Adipocyte (in vitro differentiated cells): ENCODE results near the gene DOCK11.
A peak's percentile ranks its signal among the peaks of the same experiment; 100 is the strongest.
"Not testable (repeated sequence)": the region's sequence is repeated elsewhere in the genome, so short reads cannot be mapped to it uniquely, and the experiment has no call there.

Source experiments
- DNase-seq: peaks from one replicate; pipeline ENCODE4 v3.0.0-alpha.2; 2015; ENCODE audit warnings: low read depth
- H3K27me3 ChIP-seq: replicated peaks from 2 replicates; pipeline ENCODE4 v1.7.0; 2013; ENCODE audit warnings: mild to moderate bottlenecking, low read length, moderate library complexity; ENCODE audit not compliant: control insufficient read depth, insufficient read depth
- H3K36me3 ChIP-seq: 2 replicates; pipeline ENCODE4 v1.7.0; 2013; ENCODE audit warnings: low read length, mild to moderate bottlenecking, moderate library complexity; ENCODE audit not compliant: control insufficient read depth, insufficient read depth, severe bottlenecking
- H3K4me1 ChIP-seq: 2 replicates; pipeline ENCODE4 v1.7.0; 2013; ENCODE audit warnings: mild to moderate bottlenecking, low read length, moderate library complexity; ENCODE audit not compliant: control insufficient read depth, insufficient read depth
- H3K4me3 ChIP-seq: 2 replicates; pipeline ENCODE4 v1.7.0; 2013; ENCODE audit warnings: mild to moderate bottlenecking, low read length, moderate library complexity
- H3K9ac ChIP-seq: 2 replicates; pipeline ENCODE4 v1.7.0; 2013; ENCODE audit warnings: mild to moderate bottlenecking, low read length, moderate library complexity
- H3K9me3 ChIP-seq: 2 replicates; pipeline ENCODE4 v1.7.0; 2013; ENCODE audit warnings: mild to moderate bottlenecking, low read length, moderate library complexity; ENCODE audit not compliant: control insufficient read depth

DOCK11 gene

GRCh38 chrX:118484216-118484903 lies 11.3 kb upstream of the DOCK11 start:
- Histone ChIP-seq H3K4me1 (no peaks in the 10 kb centered on the region), H3K9me3 (no peaks in the 10 kb centered on the region), H3K27me3 (no peaks in the 10 kb centered on the region), H3K9ac (no peak overlapping the region), H3K36me3 (no peaks in the 10 kb centered on the region), H3K4me3 (no peak overlapping the region)
- DNase-seq = no peak

- not testable (repeated sequence) for DNase-seq, H3K9me3 ChIP-seq, H3K4me1 ChIP-seq, H3K36me3 ChIP-seq, H3K9ac ChIP-seq, H3K27me3 ChIP-seq, H3K4me3 ChIP-seq
Measured at GRCh38 chrX:118486693-118487092, 8.9 kb upstream of the DOCK11 start.

DNA sequence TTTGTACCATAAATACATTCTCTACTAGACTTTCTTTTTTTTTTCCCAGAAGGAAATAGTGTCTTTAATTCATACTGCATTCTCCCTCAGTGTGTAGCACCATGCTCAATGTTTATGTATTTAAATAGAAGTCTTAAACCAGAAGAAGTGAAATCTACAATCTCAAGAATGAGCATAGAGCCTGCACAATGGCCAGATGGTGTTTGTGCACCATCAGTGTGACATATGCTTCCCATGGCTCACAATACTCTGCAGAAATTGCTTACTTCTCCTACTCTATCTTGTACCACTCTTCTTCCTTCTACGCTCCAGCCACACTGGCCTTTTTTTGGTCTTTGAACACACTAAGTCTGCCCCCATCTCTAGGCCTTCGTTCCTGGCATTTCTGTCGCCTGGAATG lies 2.6 kb upstream of the DOCK11 start:
- no peaks in the 10 kb centered on the region for H3K36me3 ChIP-seq
- peaks cover 3% of the 10 kb centered on the region for H3K4me1 ChIP-seq
- H3K27me3 ChIP-seq = peaks cover 3% of the 10 kb centered on the region
- peaks cover 10% of the 10 kb centered on the region for H3K9me3 ChIP-seq
- H3K9ac ChIP-seq = no peak overlapping the region
- no peak overlapping the region for H3K4me3 ChIP-seq
- no peak for DNase-seq

DNA sequence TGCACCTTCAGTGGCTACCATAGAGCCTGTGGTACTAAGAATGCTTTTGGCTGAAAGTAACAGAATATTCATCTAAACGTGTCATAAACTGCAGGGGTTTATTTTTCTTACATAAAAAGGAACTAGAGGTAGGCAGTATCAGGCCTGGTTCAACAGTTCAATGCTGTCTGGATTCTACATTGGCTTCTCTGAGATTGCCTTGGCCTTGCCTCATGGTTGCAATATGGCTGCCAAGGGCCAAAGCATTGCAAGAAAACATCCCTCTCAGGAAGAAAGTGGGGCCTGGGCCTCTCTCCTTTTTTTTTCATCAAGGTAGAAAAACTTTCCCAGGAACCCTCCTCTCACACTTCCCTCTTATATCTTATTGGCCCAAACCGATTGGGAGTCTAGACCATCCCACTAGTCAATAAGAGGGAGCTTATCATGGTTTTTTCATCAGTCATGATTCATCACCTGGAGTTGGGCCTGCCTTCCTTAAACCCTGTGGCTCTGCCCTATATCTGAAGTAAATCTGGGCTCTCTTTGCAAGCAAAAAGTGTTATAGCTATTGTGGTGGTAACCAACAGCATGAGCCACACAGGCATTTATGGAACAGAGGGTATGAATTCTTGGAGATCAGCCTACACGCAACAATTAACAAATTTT lies 1.8 kb upstream of the DOCK11 start:
- Histone ChIP-seq H3K27me3 (peaks cover 3% of the 10 kb centered on the region), H3K4me1 (peaks cover 3% of the 10 kb centered on the region), H3K36me3 (no peaks in the 10 kb centered on the region), H3K9me3 (peaks cover 10% of the 10 kb centered on the region), H3K4me3 (no peak overlapping the region), H3K9ac (no peak overlapping the region)
- DNase-seq = no peak

GRCh38 chrX:118495958-118496762 lies 545 bp downstream of the DOCK11 start:
- Histone ChIP-seq H3K4me3 (peak overlapping the region; percentile 92), H3K4me1 (peaks cover 3% of the 10 kb centered on the region), H3K27me3 (peaks cover 3% of the 10 kb centered on the region), H3K9ac (peak overlapping the region; percentile 93), H3K36me3 (no peaks in the 10 kb centered on the region), H3K9me3 (peaks cover 10% of the 10 kb centered on the region)
- peak; percentile 50 for DNase-seq

DNA sequence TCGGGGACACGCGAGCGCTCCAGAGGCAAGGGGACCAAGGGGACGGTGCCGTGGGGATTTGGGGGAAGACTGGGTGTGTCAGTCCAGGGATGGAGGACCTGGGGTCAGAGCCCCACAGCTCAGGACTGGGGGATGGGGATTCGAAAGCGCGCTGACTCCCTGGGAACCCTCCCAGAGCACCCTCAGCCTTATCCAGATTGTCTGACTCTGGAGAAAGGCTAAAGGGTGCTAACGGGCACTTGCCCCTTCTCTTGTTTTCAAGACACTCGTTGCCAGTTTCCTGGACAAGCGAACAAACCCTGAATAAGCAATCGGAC lies 1.1 kb downstream of the DOCK11 start:
- peak overlapping the region; percentile 92 for H3K4me3 ChIP-seq
- peak; percentile 15 for DNase-seq
- H3K27me3 ChIP-seq = peaks cover 3% of the 10 kb centered on the region
- H3K4me1 ChIP-seq = peaks cover 3% of the 10 kb centered on the region
- H3K9ac ChIP-seq = peak overlapping the region; percentile 93
- H3K36me3 ChIP-seq = peaks cover 5% of the 10 kb centered on the region
- H3K9me3 ChIP-seq = peaks cover 10% of the 10 kb centered on the region

DNA sequence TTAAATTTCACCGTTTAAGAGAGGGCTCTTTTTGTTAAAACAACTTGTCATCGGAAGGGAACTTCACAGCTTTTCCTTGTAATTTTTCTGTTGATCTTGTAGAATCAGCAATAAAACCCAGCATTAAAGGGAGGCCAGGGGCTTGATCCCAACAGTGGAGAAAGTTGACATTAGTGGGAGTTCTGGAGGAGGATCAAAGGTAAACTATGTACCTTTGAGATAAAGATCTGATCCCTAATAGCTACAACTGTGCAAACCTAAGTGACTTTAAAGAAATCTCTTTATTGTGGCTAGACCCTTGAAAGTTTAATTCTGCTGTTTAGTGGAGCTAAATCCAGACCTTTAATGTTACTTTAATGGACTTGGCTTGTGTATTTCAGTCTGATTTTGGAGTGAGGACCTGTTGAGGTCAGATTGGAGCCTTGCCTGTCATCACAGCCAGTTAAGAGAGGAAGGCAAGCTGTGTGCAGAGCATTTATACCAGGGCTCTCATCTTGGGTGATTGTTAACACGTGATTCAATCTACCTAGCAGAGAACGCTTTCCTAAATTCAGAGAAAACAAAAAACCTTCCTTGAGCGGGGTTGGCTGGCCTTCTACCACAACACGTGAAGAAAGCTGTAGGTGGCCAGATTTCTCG lies 1.7 kb downstream of the DOCK11 start:
- Histone ChIP-seq H3K4me1 (peaks cover 9% of the 10 kb centered on the region), H3K27me3 (peaks cover 3% of the 10 kb centered on the region), H3K9me3 (peaks cover 10% of the 10 kb centered on the region), H3K4me3 (peak overlapping the region; percentile 92), H3K9ac (peak overlapping the region; percentile 93), H3K36me3 (peaks cover 9% of the 10 kb centered on the region)
- no peak for DNase-seq

DNA sequence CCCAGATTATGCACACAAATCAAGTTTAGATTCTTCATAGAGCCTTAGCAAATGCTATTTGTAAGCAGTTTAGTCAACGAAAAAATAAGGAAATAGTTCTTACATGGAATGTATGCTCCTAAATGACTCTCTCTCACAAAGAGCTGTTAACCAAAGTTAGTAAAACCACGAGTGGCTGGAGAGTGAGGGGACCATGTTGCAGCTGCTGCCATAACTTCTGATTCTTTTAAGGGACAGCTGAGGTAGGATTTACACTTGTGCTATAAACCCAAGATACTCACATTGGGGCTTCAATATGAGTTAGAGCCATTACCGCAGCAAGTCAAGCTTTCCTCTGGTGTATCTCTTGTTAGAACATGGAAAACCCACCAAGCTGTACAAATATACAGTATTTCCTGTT lies 2.7 kb downstream of the DOCK11 start:
- peak overlapping the region; percentile 93 for H3K9ac ChIP-seq
- no peak for DNase-seq
- peaks cover 11% of the 10 kb centered on the region for H3K4me1 ChIP-seq
- H3K27me3 ChIP-seq = peaks cover 3% of the 10 kb centered on the region
- H3K36me3 ChIP-seq = peaks cover 9% of the 10 kb centered on the region
- peak overlapping the region; percentile 92 for H3K4me3 ChIP-seq
- peaks cover 9% of the 10 kb centered on the region for H3K9me3 ChIP-seq

- no peak for DNase-seq
- Histone ChIP-seq H3K4me3 (peak overlapping the region; percentile 92), H3K9ac (peak overlapping the region; percentile 93)
Measured at GRCh38 chrX:118498755-118499154, 3.1 kb downstream of the DOCK11 start.

GRCh38 chrX:118499295-118499694 lies 3.7 kb downstream of the DOCK11 start:
- peaks cover 11% of the 10 kb centered on the region for H3K4me1 ChIP-seq
- H3K4me3 ChIP-seq = no peak overlapping the region
- peaks cover under 1% of the 10 kb centered on the region for H3K27me3 ChIP-seq
- H3K9ac ChIP-seq = peak overlapping the region; percentile 19
- H3K9me3 ChIP-seq = no peaks in the 10 kb centered on the region
- DNase-seq = no peak
- peaks cover 9% of the 10 kb centered on the region for H3K36me3 ChIP-seq

More at GRCh38 chrX:118498755-118499154, 3.1 kb downstream of the DOCK11 start:
- Histone ChIP-seq H3K36me3 (peaks cover 9% of the 10 kb centered on the region), H3K27me3 (peaks cover 3% of the 10 kb centered on the region), H3K9me3 (peaks cover 5% of the 10 kb centered on the region), H3K4me1 (peaks cover 11% of the 10 kb centered on the region)
